ENCODE measurements around the gene SGCA.

GRCh38 chr17:50183421-50183994 lies 17.7 kb downstream of the SGCA start:
- TF ChIP-seq CTCF (IDR thresholded peaks at IDR 0.05) (no peak), POLR2A (IDR thresholded peaks at IDR 0.05) (no peak), POLR2AphosphoS5 (IDR thresholded peaks at IDR 0.05) (peak in 1 of 4 donors; percentile 17)
